NCI-H2171 (cell line): ENCODE results near the gene DMBT1.
"Not testable (repeated sequence)": the region's sequence is repeated elsewhere in the genome, so short reads cannot be mapped to it uniquely, and the experiment has no call there.

Source experiments
- DNase-seq: peaks from one replicate; lab custom pipeline; 2025; lab: John Stamatoyannopoulos, UW

The DMBT1 gene

GRCh38 chr10:122587098-122587760 lies 26.7 kb downstream of the DMBT1 start:
- no peak for DNase-seq

GRCh38 chr10:122588381-122588780 lies 27.8 kb downstream of the DMBT1 start:
- DNase-seq, result no peak

GRCh38 chr10:122590153-122590552 lies 29.6 kb downstream of the DMBT1 start:
- no peak for DNase-seq

GRCh38 chr10:122591736-122592135 lies 31.2 kb downstream of the DMBT1 start:
- DNase-seq, result no peak

GRCh38 chr10:122592161-122592560 lies 31.6 kb downstream of the DMBT1 start:
- DNase-seq, result no peak

- no peak for DNase-seq
These were observed 57.1 kb downstream of the DMBT1 start for GRCh38 chr10:122617476-122618270.

GRCh38 chr10:122618461-122619165 lies 58.1 kb downstream of the DMBT1 start:
- DNase-seq, result no peak

- DNase-seq, result not testable (repeated sequence)
These were observed 60.4 kb downstream of the DMBT1 start for GRCh38 chr10:122620961-122621360.

GRCh38 chr10:122624546-122624945 lies 64.0 kb downstream of the DMBT1 start:
- DNase-seq, result no peak

GRCh38 chr10:122630526-122630925 lies 70.0 kb downstream of the DMBT1 start:
- no peak for DNase-seq

GRCh38 chr10:122632031-122632430 lies 71.5 kb downstream of the DMBT1 start:
- no peak for DNase-seq

GRCh38 chr10:122632576-122632975 lies 72.0 kb downstream of the DMBT1 start:
- DNase-seq, result no peak

- no peak for DNase-seq
These were observed 76.4 kb downstream of the DMBT1 start for GRCh38 chr10:122636953-122637352.

- no peak for DNase-seq
These were observed 76.8 kb downstream of the DMBT1 start for GRCh38 chr10:122637376-122637775.

- no peak for DNase-seq
These were observed 77.6 kb downstream of the DMBT1 start for GRCh38 chr10:122638106-122638505.

- no peak for DNase-seq
These were observed 79.2 kb downstream of the DMBT1 start for GRCh38 chr10:122639801-122640200.

GRCh38 chr10:122640921-122641320 lies 80.4 kb downstream of the DMBT1 start:
- DNase-seq, result no peak

- no peak for DNase-seq
These were observed 82.4 kb downstream of the DMBT1 start for GRCh38 chr10:122642726-122643605.

GRCh38 chr10:122643931-122644534 lies 83.5 kb downstream of the DMBT1 start:
- no peak for DNase-seq

GRCh38 chr10:122646511-122647382 lies 86.2 kb downstream of the DMBT1 start:
- no peak for DNase-seq
